Endometrium (tissue), 2 donors: ENCODE measurements around the gene TMEM108.

Experiments
- FAIRE-seq: peaks from 2 replicates; lab custom pipeline; 2012; peaks lifted over from hg19 to GRCh38; lab: Jason Lieb, UNC
- donor health status: control.
- donor health status: control.

TMEM108 gene

GRCh38 chr3:133361435-133361834 is 323.2 kb downstream of the TMEM108 start:
- FAIRE-seq, result no peak

DNA sequence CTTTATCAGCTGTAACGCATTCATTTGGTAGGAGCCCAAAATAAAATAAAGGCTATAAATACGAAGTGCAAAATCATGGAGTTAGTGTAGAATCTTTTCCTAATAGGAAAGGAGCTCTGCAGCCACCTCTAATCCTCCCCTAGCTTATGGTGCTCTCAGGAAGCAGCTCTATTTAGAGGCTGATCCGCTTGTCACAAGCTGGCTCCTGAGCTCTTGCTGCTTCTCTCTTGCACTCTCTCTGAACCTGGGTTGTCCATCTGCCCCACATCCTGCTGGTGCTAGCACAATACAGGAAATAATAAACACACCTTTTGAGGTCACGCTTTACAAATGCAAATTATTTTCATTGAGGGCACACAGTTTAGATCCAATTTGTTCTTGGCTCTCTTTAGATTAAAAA is 324.3 kb downstream of the TMEM108 start:
- FAIRE-seq, result no peak

DNA sequence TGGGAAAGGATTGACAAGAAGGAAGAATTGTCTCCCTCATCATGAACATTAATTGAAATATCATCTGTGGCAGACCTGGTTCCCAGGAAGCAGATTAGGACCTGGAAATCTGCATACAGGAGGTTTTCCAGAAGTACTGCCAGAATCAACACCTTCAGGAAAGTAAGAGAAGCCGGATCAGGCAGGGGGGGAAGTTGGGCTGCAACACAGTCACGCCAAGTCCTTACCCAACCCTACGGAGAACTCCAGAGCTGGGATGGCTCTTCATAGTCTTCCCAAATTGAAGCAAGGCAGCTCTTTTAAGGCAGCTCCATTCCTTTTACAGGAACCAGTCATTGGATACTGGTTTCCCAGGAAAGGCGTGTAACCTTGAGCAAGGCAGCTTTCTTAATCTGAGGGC is 326.5 kb downstream of the TMEM108 start:
- FAIRE-seq, result no peak

GRCh38 chr3:133366921-133367320 is 328.7 kb downstream of the TMEM108 start:
- FAIRE-seq, result no peak

DNA sequence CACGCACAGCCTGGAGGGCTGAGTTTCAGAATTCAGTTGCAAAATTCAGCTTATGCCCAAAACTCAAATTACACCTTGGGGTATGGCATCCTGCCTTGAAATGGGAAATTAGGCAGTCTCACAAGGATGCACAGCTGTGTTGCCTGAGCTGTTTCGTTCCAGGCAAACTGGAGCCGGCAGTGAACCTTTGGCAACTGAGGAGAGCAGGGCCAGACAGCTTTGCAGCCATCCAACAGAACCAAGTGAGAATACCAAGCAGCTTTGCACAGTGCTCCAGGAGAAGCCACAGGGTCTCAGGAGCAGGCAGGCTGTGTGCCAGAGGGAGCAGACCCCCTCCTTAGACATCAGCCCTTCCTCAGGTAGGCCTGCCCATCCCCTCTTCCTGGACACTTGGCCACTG is 329.2 kb downstream of the TMEM108 start:
- FAIRE-seq, result no peak

GRCh38 chr3:133367956-133368355 is 329.8 kb downstream of the TMEM108 start:
- FAIRE-seq, result no peak

- no peak for FAIRE-seq
Measured at GRCh38 chr3:133368371-133369067, 330.3 kb downstream of the TMEM108 start.

- FAIRE-seq, result no peak
Measured at GRCh38 chr3:133369068-133369440, 330.9 kb downstream of the TMEM108 start.

DNA sequence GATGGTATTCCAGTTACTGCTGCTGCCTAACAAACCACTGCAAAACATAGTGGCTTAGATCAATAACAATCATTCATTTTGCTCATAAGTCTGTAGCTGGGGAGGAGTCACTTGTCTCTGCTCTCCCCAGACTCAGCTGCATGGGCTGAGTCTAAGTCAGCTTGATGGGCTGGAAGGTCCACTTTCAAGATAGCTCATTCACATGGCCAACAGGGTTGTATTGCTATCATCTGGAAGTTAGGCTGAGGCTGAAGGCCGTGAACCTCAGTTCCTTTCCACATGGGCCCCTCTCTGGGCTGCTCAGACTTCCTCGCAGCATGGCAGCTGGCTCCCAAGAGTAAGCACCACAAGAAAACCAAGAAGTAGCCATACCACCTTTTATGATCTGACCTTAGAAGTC is 333.0 kb downstream of the TMEM108 start:
- no peak for FAIRE-seq

DNA sequence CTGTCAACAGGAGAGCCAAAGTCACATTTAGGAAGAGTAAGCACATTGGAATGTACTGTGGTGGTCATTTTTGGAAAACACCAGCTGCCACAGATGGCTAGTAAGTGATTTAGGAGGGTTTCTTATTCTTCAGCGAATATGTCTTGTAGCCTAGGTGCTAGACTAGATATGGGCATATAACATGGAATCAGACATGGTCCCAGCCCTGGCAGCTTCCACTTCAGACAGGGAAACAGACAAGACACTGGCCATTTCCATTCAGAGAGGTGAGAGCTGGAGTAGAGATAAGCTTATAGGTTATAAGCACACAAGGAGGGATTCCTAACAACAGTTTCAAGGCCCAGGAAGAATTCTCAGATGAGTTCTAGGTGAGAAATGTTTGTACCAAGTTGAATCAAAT is 333.5 kb downstream of the TMEM108 start:
- no peak for FAIRE-seq

- no peak for FAIRE-seq
Measured at GRCh38 chr3:133374708-133375402, 336.7 kb downstream of the TMEM108 start.

DNA sequence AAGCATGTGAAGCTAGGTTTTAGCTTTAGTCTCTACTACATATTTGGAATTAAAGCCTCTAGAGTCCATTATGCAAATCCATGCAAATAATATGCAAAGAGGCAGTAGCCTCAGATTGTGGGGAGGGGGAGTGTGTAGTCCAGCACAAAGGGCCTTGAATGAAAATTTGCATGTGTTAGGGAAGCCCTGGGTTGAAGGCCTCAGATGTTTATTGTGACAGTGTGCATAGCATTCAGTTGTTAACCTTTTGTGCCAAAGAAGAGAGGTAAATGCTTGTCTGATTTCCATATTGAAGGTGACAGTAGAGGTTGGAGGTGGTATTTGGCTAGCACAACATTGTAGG is 337.2 kb downstream of the TMEM108 start:
- FAIRE-seq, result no peak

DNA sequence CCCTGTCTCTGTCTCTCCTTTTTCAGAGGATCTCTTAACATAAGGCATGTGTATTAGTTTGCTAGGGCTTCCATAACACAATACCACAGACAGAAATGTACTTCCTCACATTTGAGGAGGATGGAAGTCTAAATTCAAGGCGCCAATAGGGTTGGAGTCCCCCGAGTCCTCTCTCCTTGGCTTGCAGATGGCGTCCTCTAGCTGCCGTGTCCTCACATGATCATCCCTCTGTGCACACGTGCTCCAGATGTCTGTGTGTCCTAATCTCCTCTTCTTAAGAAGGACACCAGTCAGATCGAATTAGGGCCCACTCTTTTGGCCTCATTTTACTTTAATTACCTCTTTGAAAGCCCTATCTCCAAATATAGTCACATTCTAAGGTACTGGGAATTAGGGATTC is 338.6 kb downstream of the TMEM108 start:
- no peak for FAIRE-seq

GRCh38 chr3:133377396-133377795 is 339.2 kb downstream of the TMEM108 start:
- no peak for FAIRE-seq

- FAIRE-seq, result no peak
Measured at GRCh38 chr3:133379926-133380325, 341.7 kb downstream of the TMEM108 start.

DNA sequence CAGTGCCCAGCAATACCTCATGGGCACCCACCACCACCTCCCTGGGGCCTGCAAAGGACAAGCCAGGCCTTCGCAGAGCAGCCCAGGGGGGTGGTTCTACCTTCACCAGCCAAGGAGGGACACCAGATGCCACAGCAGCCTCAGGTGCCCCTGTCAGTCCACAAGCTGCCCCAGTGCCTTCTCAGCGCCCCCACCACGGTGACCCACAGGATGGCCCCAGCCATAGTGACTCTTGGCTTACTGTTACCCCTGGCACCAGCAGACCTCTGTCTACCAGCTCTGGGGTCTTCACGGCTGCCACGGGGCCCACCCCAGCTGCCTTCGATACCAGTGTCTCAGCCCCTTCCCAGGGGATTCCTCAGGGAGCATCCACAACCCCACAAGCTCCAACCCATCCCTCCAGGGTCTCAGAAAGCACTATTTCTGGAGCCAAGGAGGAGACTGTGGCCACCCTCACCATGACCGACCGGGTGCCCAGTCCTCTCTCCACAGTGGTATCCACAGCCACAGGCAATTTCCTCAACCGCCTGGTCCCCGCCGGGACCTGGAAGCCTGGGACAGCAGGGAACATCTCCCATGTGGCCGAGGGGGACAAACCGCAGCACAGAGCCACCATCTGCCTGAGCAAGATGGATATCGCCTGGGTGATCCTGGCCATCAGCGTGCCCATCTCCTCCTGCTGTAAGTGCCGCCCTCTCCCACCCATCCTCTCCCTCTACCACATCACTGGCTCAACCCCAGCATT is 342.5 kb downstream of the TMEM108 start:
- FAIRE-seq, result no peak

GRCh38 chr3:133381346-133382109 is 343.3 kb downstream of the TMEM108 start:
- no peak for FAIRE-seq

- FAIRE-seq, result no peak
Measured at GRCh38 chr3:133383175-133383574, 345.0 kb downstream of the TMEM108 start.

- no peak for FAIRE-seq
Measured at GRCh38 chr3:133383741-133384140, 345.6 kb downstream of the TMEM108 start.

DNA sequence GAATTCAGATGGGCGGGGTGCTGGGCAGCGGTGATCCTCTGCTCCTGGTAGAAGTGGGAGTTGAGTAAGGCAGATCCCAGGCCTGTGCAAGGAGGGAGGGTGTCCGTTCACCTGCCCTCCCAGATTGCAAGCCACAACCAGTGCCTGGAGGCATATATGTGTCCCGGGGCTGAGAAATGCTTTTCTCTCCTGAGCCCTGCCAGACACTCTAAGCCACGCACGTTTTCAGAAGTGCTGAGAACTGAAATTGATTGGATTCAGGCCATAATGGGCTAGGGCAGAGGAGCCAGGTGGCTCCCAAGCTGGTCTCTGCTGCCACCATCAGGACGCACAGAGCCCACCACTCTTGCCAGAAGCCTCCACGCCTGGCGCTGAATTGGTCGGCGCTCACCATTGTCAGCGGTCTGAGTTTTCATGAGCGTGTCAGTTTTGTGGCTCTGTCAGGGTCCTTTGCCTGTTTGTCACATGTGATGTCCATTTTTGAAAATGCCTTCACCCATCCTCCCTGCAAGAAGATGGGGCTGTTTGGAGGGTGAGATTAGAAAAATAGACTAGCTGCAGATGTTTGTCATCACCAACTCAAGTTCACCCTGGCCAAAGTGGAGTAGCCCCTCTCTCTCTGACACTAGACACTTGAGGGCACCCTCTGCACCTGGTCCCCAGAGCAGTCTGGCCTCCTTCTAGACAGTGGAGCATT is 346.3 kb downstream of the TMEM108 start:
- peak; percentile 21 for FAIRE-seq

GRCh38 chr3:133386876-133387275 is 348.7 kb downstream of the TMEM108 start:
- FAIRE-seq, result no peak

DNA sequence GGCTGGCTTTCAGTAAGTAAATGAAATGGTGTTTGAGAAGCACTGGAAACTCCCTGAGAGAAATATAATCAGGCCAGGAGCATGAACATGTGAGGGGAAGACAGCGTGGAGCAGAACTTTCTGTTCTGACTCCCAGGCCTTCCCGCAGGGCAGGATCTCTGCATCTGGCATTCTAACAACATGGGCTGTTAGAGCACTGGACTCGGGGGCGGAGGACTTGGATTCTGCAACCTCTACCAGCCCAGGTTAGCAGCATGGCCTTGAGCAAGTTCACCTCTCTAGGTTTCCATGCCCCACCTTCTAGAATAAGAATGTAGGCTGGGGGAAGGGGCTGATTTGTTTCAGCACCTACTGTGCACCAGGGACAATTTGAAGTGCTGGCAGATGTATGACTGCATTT is 349.1 kb downstream of the TMEM108 start:
- no peak for FAIRE-seq
